Renal cortical epithelial cell (primary cell): ENCODE results near the gene PDPN. TPM values are rescaled to one million over a fixed set of nuclear protein-coding genes. Genes with fewer than 3 reads are reported as not detected.

Experiments
- DNase-seq: peaks from one replicate; pipeline ENCODE4 v3.0.0-alpha.2; 2011; ENCODE audit warnings: low read depth
- total RNA-seq: library from RNA; depleted of rRNA; stranded (reverse); fragments of >200 nt; gene quantifications from 2 replicates; pipeline ENCODE4 v1.2.3, GENCODE V29; 2014

Gene PDPN
- total RNA-seq, 1 donor from 2014 or later, result 2.4 TPM

GRCh38 chr1:13617773-13618172 is 34.1 kb downstream of the PDPN start:
- DNase-seq, result no peak

GRCh38 chr1:13618483-13618882 is 34.9 kb downstream of the PDPN start:
- no peak for DNase-seq

DNA sequence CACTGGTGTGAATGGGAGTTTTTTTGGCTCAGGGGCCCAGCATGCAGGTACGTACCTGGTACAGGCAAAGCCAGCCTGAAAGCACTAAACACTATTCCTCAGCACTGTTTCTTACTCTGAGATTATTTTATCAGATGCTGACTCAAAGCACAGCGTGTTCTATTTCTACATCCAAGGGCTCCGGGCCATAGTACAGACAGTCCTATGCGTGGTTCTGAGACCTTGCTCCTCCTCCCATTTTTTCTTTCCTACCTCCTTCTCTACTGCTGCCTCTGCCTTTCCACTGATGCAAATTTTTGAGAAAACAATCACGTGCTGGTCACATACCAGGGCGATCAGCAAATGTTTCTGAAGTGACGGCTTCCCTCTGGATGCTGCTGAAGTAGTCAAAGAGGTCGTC is 36.3 kb downstream of the PDPN start:
- DNase-seq, result no peak

DNA sequence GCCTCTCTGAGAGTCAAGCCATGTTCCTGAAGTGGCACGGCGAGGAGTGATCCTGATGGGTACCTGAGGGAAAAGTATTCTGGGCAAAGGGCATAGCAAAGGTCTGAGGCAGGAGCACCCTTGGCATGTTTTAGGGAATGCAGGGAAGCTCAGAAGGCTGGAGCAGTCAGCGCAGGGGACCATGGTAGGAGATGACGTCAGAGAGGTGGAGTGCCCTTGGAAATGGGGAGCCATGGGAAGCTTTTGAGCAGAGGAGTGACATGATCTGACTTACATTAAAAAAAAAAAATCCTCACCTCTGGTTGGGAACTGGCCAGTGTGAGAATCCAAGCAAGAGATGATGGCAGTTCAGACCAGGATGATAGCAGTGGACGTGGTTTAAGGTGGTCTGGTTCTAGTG is 37.2 kb downstream of the PDPN start:
- DNase-seq, result no peak

GRCh38 chr1:13622446-13622845 is 38.8 kb downstream of the PDPN start:
- DNase-seq, result no peak

DNA sequence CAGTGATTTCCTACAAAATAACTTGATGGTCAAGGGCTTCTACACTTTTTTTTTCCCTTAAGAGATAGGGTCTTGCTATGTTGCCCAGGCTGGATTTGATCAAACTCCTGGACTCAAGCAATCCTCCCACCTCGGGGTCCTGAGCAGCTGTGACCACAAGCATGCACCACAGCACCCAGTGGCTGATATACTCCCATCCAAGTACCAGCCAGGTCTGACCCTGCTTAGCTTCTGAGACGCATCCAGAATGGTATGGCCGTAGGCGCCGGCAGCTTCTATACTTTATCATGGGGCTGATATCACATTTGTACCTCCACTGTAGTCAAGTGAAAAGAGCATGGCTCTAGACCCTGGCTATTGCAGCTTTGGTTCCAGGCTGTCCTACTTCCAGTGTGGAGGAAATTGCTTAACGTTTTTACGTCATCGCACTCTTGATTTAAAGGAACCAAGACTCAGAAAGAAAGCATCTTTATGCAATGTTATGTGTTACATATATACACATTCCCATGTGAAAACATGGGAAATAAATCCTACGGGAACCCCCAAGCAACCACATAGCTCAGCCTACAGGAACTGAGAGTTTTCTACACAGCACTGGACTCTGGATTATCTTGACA is 39.5 kb downstream of the PDPN start:
- DNase-seq, result no peak

DNA sequence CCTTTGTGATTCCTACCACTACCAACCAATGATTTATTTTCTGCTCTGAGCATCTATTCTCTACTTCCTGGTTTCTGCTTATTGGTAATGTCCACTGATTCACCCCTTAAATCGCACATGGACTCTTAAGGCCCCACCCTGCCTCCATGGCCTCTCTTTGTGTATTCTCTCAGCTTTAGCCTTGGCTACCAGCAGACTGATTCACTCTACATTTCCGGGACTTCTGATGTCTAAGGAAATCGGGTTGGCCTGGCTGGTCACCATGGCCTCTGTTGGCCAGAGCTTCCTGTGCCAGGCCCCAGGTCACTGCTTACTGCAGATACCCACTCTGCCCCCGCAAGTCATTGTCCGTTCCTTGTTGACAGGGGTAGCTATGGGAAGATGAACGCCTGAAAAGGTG is 40.9 kb downstream of the PDPN start:
- DNase-seq, result no peak

GRCh38 chr1:13627127-13627526 is 43.5 kb downstream of the PDPN start:
- no peak for DNase-seq

- DNase-seq, result peak; percentile 18
Measured at GRCh38 chr1:13628218-13628617, 44.6 kb downstream of the PDPN start.

- peak; percentile 59 for DNase-seq
Measured at GRCh38 chr1:13628711-13629110, 45.1 kb downstream of the PDPN start.

DNA sequence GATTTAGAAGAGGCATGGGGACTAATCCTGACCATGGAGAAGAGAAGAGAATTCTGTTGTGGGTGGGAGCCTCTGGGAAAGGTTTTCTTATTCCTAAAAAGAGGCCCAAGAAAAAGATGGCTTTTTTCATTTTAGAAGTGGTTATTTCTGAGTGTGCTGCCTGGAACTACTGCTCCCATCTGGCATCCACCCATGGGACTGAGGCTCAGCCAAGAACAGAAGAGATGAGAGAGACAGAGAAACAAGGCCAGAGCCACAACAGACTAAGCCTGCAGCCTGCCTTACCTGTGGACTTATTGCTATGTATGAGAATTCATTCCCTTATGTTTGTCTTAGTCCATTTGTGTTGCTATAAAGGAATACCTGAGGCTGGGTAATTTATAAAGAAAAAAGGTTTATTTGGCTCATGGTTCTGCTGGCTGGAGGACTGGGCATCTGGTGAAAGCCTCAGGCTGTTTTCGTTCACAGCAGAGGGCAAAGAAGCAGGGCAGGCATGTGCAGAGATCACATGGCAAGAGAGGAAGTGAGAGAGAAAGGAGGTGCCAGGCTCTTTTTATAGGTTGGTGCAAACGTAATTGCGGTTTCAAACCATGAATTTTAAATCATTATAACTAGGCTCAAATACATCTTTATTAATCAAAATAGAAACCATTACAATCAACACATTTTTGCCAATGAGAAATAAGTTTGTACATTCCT is 58.8 kb downstream of the PDPN start:
- DNase-seq, result no peak

GRCh38 chr1:13643017-13643416 is 59.4 kb downstream of the PDPN start:
- DNase-seq, result no peak

DNA sequence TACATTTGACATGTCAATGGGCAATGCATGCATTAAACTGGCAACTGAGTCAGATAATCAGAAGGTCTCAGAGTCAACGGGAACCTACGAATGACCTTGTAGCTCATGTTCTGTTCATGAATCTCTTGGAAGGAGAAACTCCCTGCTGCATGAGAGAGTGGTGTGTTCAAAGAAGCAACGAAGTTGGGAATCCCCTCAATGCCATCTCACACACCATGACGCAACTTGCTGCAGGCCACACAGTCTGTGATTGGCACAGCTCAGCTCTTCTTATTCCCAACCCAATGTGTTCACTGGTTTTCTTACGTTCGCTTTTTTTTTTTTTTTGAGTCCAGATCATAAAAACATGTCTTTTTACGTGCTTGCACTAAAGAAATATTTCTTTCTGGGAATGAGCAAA is 62.9 kb downstream of the PDPN start:
- DNase-seq, result no peak

DNA sequence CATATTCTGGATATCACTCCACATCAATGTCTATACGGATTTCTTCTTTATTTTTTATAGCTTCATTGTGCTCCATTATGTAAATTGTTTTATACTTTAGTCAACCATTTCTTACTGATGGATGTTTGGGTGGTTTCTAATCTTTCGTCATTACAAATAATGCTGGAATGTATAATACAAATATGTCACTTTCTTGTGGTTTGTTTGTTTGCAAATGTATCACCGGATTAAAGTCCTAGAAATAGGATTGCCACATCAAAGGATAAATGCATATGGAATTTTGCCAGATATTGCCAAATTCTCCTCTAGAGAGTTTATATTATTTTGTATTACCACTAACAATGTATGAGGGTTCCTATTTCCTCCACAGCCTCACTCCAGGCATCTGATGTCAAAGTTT is 67.6 kb downstream of the PDPN start:
- no peak for DNase-seq

DNA sequence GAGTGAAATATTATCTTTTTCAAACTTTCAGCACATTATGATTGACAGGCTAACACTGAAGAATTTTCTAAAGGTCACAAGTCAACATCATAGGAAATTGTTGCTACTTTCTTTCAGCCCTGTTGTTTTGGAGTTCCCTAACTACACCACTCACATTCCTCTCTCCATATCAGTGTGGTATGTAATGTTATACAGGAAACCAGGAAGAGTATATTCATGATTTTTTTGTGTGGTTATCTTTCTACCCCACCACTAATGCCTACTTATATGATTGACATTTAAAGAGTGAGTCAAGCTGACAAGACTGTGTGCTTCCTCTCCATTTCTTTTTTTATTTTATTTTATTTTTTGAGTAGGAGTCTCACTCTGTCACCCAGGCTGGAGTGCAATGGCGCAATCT is 68.6 kb downstream of the PDPN start:
- no peak for DNase-seq

DNA sequence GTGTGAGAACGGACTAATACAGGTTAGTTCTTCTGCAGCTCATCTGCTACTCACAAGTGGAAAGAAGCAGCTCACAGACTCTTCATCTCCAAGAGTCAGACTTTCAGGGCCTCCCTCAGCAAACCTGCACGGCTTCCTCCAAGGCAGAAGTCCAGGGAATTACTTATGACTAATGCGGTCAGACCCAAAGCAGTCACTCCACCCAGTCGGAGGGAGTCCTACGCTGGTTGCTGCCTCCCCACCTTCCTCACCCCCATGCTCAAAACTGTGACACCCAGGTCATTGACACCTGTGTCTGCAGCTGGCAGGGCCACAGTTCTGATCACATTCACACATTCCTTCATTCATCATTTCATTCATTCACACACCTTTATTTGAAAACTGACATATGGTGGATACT is 77.9 kb downstream of the PDPN start:
- no peak for DNase-seq

- no peak for DNase-seq
Measured at GRCh38 chr1:13662493-13662892, 78.9 kb downstream of the PDPN start.

DNA sequence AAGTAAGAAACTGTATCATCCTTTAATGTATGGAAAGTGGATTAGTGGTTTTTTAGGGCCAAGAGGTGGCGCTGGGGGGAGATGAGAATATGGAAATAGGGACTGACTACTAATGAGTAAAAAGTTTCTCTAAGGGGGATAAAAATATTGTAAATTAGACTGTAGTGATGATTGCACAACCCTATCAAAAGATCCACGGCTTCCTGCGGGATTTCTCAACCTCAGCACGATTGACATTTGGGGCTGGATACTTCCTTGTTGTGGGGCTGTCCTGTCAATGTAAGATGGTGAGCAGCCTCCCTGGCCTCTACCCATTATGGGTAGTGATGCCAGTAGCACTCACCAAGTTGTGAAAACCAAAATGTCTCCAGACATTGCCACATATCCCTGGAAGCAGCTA is 80.3 kb downstream of the PDPN start:
- DNase-seq, result no peak

DNA sequence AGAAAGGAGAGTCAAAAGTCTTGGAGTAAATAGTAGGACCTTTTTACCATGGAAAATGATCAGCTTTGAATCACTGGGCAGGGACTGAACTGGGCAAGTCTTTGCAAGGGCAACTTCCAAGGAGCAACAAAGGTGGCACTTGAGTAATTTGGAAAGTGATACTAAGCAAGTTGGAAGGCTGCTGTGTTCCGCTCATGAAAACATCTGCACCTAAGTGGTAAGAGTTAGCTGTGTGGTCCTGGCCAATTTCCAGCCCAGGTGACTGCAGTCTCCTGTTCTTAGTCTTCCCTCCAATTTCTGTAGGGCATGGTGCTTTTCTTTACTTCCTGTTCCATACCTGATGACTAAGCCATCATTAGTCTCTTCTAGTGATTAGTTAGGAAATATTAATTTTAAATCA is 80.8 kb downstream of the PDPN start:
- no peak for DNase-seq

DNA sequence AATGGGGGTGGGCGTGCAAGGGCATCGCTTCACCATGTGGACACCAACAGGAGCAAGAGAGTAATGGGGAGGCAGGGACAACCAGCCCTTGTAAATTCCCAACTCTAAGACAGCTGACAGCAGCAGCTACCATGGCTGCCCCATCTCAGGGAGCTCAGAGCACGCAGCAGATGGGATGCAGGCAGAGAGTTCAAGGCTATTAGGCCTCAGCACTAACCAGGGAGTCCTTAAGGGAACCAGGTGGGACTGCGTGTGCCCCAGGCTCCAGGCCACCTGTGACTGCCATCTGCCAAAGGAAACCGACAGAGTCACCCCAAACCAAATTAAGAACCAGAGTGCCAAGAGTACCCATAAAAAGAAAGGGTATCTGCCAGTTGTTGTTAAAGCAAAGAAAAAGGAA is 82.7 kb downstream of the PDPN start:
- DNase-seq, result no peak
